Activated B cell treated with CpG ODN at 0.5 μM for 24 hours (primary cell): ENCODE results near the gene FAM240A. TPM values are rescaled to one million over a fixed set of nuclear protein-coding genes. Genes with fewer than 3 reads are reported as not detected.

Source experiments
- ATAC-seq: fragments of 200-7000 bp; cut with Tn5 transposase; one replicate; pipeline ENCODE4 v1.10.0; 2021; ENCODE audit warnings: low read depth, mild to moderate bottlenecking, moderate library complexity
- CTCF ChIA-PET: fragments of 350-600 bp; sonication (Branson Sonifier 250); formaldehyde crosslinking; loops from one replicate; lab custom pipeline; 2021; ENCODE audit warnings: antibody characterized with exemption; lab: Charles Lee
- POLR2A ChIA-PET: fragments of 350-600 bp; sonication (Branson Sonifier 250); formaldehyde crosslinking; loops from one replicate; lab custom pipeline; 2021; ENCODE audit warnings: antibody characterized with exemption; lab: Charles Lee
- DNase-seq: peaks from one replicate; pipeline ENCODE4 v3.0.0; 2022
- H3K27ac Mint-ChIP-seq: one replicate; pipeline ENCODE4 v1.8.0; 2020; ENCODE audit warnings: mixed read lengths
- H3K27me3 Mint-ChIP-seq: one replicate; pipeline ENCODE4 v1.8.0; 2021; ENCODE audit warnings: mixed read lengths
- H3K36me3 Mint-ChIP-seq: one replicate; pipeline ENCODE4 v1.8.0; 2021; ENCODE audit warnings: low read depth, mixed read lengths
- H3K4me1 Mint-ChIP-seq: one replicate; pipeline ENCODE4 v1.8.0; 2021; ENCODE audit warnings: mixed read lengths
- H3K4me3 Mint-ChIP-seq: one replicate; pipeline ENCODE4 v1.8.0; 2020; ENCODE audit warnings: mild to moderate bottlenecking, mixed read lengths
- H3K9me3 Mint-ChIP-seq: one replicate; pipeline ENCODE4 v1.8.0; 2020; ENCODE audit warnings: mixed read lengths
- intact Hi-C: fragments of 100-400 bp; cut with micrococcal nuclease; formaldehyde crosslinking; loops from one replicate; pipeline ENCODE4 v1.15.1; 2024
- total RNA-seq: library from RNA; stranded (reverse); gene quantifications from 2 replicates; pipeline ENCODE4 v1.2.3, GENCODE V29; 2022
- TF ChIP-seq, protein P1 (sequence below): fragments of 200-600 bp; IDR thresholded peaks from one replicate; pipeline ENCODE4 v1.8.0; 2022; ENCODE audit warnings: antibody characterized with exemption, mild to moderate bottlenecking

FAM240A gene
- total RNA-seq, 1 donor from 2014 or later, result not detected

DNA sequence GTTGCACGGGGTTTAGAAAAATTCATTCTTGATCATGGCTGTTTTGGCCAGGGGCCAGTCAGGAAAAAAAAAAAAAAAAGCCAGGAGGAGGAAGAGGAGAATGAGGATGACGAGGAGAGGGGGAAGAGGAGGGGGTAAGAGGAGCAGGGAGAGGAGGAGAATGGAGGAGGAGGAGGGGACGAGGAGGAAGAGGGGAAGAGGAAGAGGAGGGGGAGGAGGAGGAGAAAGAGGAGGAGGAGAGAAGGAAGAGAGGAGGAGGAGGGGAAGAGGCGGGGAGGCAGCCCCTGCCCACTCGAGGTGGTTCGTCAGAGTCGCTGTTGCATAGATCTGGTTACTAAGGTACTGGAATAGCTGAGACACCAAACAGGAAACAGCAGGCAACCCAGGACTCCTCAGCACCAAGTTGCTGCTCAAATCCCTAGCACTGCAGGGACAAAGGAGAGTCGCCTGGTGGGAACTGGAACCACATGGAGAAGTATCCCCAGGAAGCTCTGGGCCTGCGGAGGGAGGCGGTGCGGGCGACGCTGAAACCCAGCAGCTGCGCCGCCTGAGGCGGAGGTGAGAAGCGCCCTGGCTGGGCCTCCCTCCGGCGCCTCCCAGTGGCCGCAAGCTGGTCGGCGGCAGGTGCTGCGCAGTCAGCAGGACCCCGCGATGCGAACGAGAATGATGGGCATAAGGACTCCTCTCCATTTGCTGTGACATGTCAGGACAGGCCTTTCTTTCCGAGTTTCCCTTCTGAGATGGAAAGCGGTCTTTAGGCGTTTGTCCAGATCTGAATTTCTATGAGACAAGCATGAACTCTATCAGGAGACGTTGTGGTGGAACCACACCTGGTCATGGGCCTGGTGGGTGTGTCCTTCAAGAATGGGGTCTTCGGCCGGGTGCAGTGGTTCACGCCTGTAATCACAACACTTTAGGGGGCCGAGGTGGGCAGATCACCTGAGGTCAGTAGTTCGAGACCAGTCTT, 17.5 kb downstream of the FAM240A start:
- POLR2A ChIA-PET, result interaction anchor here (0.6 to 1.6 kb wide), 6 partner anchors 14 to 1928 kb away, joined by 7 to 18 read pairs (median 11); no protein-coding TSS in a partner anchor
- TF ChIP-seq, protein P1, sequence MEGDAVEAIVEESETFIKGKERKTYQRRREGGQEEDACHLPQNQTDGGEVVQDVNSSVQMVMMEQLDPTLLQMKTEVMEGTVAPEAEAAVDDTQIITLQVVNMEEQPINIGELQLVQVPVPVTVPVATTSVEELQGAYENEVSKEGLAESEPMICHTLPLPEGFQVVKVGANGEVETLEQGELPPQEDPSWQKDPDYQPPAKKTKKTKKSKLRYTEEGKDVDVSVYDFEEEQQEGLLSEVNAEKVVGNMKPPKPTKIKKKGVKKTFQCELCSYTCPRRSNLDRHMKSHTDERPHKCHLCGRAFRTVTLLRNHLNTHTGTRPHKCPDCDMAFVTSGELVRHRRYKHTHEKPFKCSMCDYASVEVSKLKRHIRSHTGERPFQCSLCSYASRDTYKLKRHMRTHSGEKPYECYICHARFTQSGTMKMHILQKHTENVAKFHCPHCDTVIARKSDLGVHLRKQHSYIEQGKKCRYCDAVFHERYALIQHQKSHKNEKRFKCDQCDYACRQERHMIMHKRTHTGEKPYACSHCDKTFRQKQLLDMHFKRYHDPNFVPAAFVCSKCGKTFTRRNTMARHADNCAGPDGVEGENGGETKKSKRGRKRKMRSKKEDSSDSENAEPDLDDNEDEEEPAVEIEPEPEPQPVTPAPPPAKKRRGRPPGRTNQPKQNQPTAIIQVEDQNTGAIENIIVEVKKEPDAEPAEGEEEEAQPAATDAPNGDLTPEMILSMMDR, result peak; percentile 74
- CTCF ChIA-PET, result interaction anchor here (0.7 to 8.1 kb wide), 19 partner anchors 9 to 160 kb away, joined by 3 to 205 read pairs (median 4); partner anchors contain the start of gene RTP3
- Mint-ChIP-seq H3K36me3 (no peaks in the 10 kb centered on the region), H3K9me3 (no peaks in the 10 kb centered on the region), H3K27ac (peak overlapping the region; percentile 56), H3K27me3 (peaks cover 2% of the 10 kb centered on the region), H3K4me3 (peak overlapping the region; percentile 65), H3K4me1 (peaks cover 17% of the 10 kb centered on the region)
- DNase-seq, result peak; percentile 73
- intact Hi-C loops, result loop anchor here (1.0 kb wide), 2 partner anchors 72 to 142 kb away; no protein-coding TSS in a partner anchor
- ATAC-seq, result peak; percentile 98

DNA sequence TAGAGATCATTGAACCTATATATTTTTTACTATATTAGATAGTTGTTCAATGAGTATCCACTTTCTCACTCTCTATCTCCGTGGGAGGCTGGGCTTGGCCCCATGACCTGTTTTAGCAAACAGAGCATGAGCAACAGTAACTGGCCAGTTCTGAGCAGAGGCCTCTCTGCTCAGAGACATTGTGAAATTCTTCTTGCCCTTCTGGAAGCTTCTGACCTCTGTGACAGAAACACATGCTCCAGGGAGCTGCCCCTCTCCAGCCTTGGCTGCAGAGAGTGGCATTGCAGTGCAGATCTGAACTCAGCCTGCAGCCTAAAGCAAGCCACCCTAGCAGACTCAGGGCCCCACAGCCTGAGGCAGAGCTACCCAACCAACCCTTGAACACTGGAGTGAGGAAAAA, 20.5 kb downstream of the FAM240A start:
- TF ChIP-seq, protein P1, result no peak
- no peak overlapping the region for H3K4me3 Mint-ChIP-seq
- intact Hi-C loops, result no loop called here
- no peaks in the 10 kb centered on the region for H3K36me3 Mint-ChIP-seq
- H3K27ac Mint-ChIP-seq, result no peak overlapping the region
- ChIA-PET CTCF (interaction anchor here (1.1 to 8.1 kb wide), 2 partner anchors 74 to 145 kb away, joined by 4 to 205 read pairs; no protein-coding TSS in a partner anchor), POLR2A (no interaction called here)
- DNase-seq (no peak), ATAC-seq (no peak)
- H3K27me3 Mint-ChIP-seq, result no peaks in the 10 kb centered on the region
- peaks cover 17% of the 10 kb centered on the region for H3K4me1 Mint-ChIP-seq
- H3K9me3 Mint-ChIP-seq, result no peaks in the 10 kb centered on the region

DNA sequence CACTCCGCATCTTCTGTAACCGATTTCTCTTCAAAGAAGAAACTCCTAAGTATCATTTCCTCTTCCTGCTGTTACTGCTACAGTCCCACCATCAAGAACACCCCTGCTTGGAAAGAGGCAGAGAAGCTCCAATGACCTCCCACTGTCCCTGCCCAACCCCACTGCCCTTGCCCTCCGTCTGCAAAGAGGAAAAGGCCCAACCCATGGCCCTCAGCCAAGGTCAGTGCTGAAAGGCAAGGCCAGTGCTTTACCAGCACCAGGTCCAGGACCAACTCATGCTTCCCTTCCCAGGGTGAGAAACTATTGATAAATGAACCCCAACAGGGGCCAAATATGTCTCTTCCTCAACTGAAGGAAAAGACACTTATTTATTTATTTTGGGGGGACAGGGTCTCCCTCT, 22.5 kb downstream of the FAM240A start:
- H3K4me1 Mint-ChIP-seq, result peaks cover 7% of the 10 kb centered on the region
- no peak for DNase-seq
- intact Hi-C loops, result no loop called here
- TF ChIP-seq, protein P1, result no peak
- ChIA-PET CTCF (no interaction called here), POLR2A (no interaction called here)
- no peaks in the 10 kb centered on the region for H3K36me3 Mint-ChIP-seq
- no peak for ATAC-seq
- peaks cover 5% of the 10 kb centered on the region for H3K9me3 Mint-ChIP-seq
- H3K27ac Mint-ChIP-seq, result no peak overlapping the region
- no peak overlapping the region for H3K4me3 Mint-ChIP-seq
- peaks cover 5% of the 10 kb centered on the region for H3K27me3 Mint-ChIP-seq

DNA sequence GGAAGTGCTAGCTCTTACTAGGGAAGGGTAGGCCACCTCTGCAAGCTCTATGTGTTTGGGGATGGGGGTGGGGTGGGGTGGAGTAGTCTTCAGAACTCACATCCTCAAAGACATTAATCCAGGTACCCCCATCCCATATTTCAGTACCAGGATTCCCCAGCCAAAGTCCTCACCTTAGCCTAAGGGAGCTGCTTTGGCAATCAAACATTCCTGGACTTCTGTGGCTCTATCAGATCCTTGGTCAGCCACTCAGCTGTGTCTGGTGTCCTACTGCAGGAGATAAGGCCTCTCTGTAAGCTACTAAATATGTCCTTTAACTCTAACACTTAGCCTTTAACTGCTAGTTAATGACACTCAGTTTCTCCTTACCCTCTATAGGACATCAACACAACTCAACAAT, 26.9 kb downstream of the FAM240A start:
- TF ChIP-seq, protein P1, result no peak
- peaks cover 20% of the 10 kb centered on the region for H3K9me3 Mint-ChIP-seq
- DNase-seq, result no peak
- no peak overlapping the region for H3K4me3 Mint-ChIP-seq
- ChIA-PET CTCF (interaction anchor here (1.0 kb wide), 1 partner anchor 10 kb away, joined by 5 read pairs; no protein-coding TSS in a partner anchor), POLR2A (no interaction called here)
- no peak overlapping the region for H3K27ac Mint-ChIP-seq
- ATAC-seq, result no peak
- peaks cover 30% of the 10 kb centered on the region for H3K27me3 Mint-ChIP-seq
- H3K4me1 Mint-ChIP-seq, result no peaks in the 10 kb centered on the region
- intact Hi-C loops, result no loop called here
- H3K36me3 Mint-ChIP-seq, result no peaks in the 10 kb centered on the region

DNA sequence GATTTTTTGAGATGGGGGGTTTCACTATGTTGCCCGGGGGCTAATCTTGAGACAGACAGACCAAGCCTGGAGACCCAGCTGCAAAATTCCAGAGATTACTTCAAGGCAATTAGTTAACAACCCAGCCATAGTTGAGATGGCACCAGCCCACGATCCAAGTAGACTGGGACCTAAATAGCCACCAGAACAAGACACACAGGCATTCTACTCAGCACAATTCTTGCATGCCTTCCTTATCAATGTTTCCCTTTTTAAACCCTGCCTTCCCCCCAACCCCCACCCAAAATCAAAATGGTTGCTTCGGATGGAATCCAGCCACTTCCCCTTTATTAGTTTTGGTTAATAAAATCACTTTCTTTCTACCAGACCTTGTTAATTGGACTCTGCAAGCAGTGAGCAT, 28.6 kb downstream of the FAM240A start:
- H3K4me3 Mint-ChIP-seq, result no peak overlapping the region
- H3K9me3 Mint-ChIP-seq, result peaks cover 20% of the 10 kb centered on the region
- intact Hi-C loops, result no loop called here
- no peak for DNase-seq
- CTCF ChIA-PET, result interaction anchor here (1.3 to 1.4 kb wide), 2 partner anchors 11 to 152 kb away, joined by 3 to 7 read pairs; no protein-coding TSS in a partner anchor
- TF ChIP-seq, protein P1, result no peak
- no peak for ATAC-seq
- POLR2A ChIA-PET, result interaction anchor here (0.7 kb wide), 1 partner anchor 217 kb away, joined by 5 read pairs; no protein-coding TSS in a partner anchor
- H3K4me1 Mint-ChIP-seq, result no peaks in the 10 kb centered on the region
- H3K27ac Mint-ChIP-seq, result no peak overlapping the region
- H3K36me3 Mint-ChIP-seq, result no peaks in the 10 kb centered on the region
- H3K27me3 Mint-ChIP-seq, result peaks cover 36% of the 10 kb centered on the region
